Urothelium cell line (cell line): ENCODE data around the gene BLOC1S1.

ENCODE experiments used
- DNase-seq: peaks from one replicate; pipeline ENCODE4 v3.0.0; 2011; ENCODE audit warnings: low spot score, mixed read lengths
- FAIRE-seq: peaks from 2 replicates; lab custom pipeline; 2011; peaks lifted over from hg19 to GRCh38; lab: Jason Lieb, UNC

Gene BLOC1S1

GRCh38 chr12:55707841-55708694 is 7.8 kb upstream of the BLOC1S1 start, which contains the start of gene ITGA7:
Gene ITGA7, minus strand, starts transcription at chr12:55707904. Its CDS starts 222 bp downstream, at chr12:55707682.
- peak; percentile 92 for DNase-seq
- FAIRE-seq, result no peak

GRCh38 chr12:55708695-55709233 is 7.1 kb upstream of the BLOC1S1 start:
- FAIRE-seq, result no peak
- DNase-seq, result no peak

- DNase-seq, result no peak
- FAIRE-seq, result no peak
Observed at GRCh38 chr12:55711786-55712553, 3.9 kb upstream of the BLOC1S1 start.

- FAIRE-seq (no peak), DNase-seq (no peak)
Observed at GRCh38 chr12:55712700-55713415, 3.0 kb upstream of the BLOC1S1 start.

- no peak for DNase-seq
- no peak for FAIRE-seq
Observed at GRCh38 chr12:55713721-55714120, 2.1 kb upstream of the BLOC1S1 start.

GRCh38 chr12:55715169-55715764 is 579 bp upstream of the BLOC1S1 start:
- FAIRE-seq, result no peak
- no peak for DNase-seq

GRCh38 chr12:55716582-55716957 is 724 bp downstream of the BLOC1S1 start:
- no peak for DNase-seq
- FAIRE-seq, result no peak

GRCh38 chr12:55717011-55718007 is 1.5 kb downstream of the BLOC1S1 start:
- FAIRE-seq, result no peak
- no peak for DNase-seq

GRCh38 chr12:55718015-55718414 is 2.2 kb downstream of the BLOC1S1 start:
- DNase-seq, result no peak

GRCh38 chr12:55718624-55719275 is 2.9 kb downstream of the BLOC1S1 start:
- FAIRE-seq, result no peak
- no peak for DNase-seq

More at GRCh38 chr12:55718015-55718414, 2.2 kb downstream of the BLOC1S1 start:
- no peak for FAIRE-seq

GRCh38 chr12:55719371-55719770 is 3.5 kb downstream of the BLOC1S1 start:
- FAIRE-seq, result no peak
- DNase-seq, result no peak

- no peak for FAIRE-seq
- DNase-seq, result no peak
Observed at GRCh38 chr12:55720071-55720564, 4.3 kb downstream of the BLOC1S1 start, which contains the start of gene RDH5. Gene RDH5, plus strand, starts transcription at chr12:55720393. Its CDS starts 792 bp downstream, at chr12:55721185.

- FAIRE-seq (peak; percentile 89), DNase-seq (peak; percentile 76)
Observed at GRCh38 chr12:55720894-55721444, 5.1 kb downstream of the BLOC1S1 start.

- DNase-seq (no peak), FAIRE-seq (no peak)
Observed at GRCh38 chr12:55721601-55722213, 5.9 kb downstream of the BLOC1S1 start.

GRCh38 chr12:55722948-55723347 is 7.1 kb downstream of the BLOC1S1 start:
- no peak for DNase-seq

GRCh38 chr12:55723516-55724225 is 7.8 kb downstream of the BLOC1S1 start:
- FAIRE-seq, result no peak

More at GRCh38 chr12:55722948-55723347, 7.1 kb downstream of the BLOC1S1 start:
- FAIRE-seq, result no peak

More at GRCh38 chr12:55723516-55724225, 7.8 kb downstream of the BLOC1S1 start:
- DNase-seq, result no peak
